D721Med (cell line): ENCODE data around the gene LCE1E.

Source experiments
- DNase-seq: peaks from one replicate; pipeline ENCODE4 v3.0.0; 2011; ENCODE audit warnings: low spot score; ENCODE audit not compliant: insufficient read length
- FAIRE-seq: peaks from 2 replicates; lab custom pipeline; 2011; peaks lifted over from hg19 to GRCh38; lab: Jason Lieb, UNC
- CTCF ChIP-seq: IDR thresholded peaks from 2 replicates; pipeline ENCODE4 v1.5.1; 2012; ENCODE audit warnings: mild to moderate bottlenecking, control low read depth; ENCODE audit not compliant: insufficient read depth; ENCODE audit errors: missing control alignments

Gene LCE1E

DNA sequence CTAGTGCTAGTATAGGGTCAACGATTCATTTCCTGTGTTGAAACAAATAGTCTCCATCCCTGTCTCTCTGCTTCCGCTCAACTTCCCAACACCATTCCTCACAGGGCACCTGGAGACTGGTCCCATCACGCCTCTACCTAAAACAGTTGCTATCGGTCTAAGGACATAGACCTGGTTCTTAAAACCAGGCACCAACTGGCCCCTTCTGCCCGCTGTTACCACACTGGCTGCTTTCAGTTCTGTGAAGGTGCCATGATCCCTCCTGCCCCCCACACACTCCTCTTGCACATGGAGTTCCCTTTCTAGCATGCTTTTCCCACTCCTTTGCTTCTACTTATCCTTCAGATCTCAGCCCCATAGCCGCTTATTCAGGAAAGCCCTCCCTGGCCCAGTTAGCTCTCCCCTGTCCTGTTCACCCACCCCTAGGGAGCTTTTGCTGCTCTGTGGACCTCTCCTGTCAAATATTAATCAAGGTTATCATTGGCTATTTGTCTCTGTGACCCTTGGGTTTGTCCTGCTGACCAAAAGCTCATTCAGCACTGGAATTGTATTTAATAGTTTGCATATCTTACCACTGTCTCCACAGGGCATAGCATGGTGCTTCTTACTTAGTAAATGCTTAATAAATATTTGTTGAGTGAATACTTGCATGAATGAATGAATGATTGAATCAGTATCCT lies 40.2 kb upstream of the LCE1E start:
- no peak for DNase-seq
- FAIRE-seq, result no peak
- TF ChIP-seq CTCF, result no peak

DNA sequence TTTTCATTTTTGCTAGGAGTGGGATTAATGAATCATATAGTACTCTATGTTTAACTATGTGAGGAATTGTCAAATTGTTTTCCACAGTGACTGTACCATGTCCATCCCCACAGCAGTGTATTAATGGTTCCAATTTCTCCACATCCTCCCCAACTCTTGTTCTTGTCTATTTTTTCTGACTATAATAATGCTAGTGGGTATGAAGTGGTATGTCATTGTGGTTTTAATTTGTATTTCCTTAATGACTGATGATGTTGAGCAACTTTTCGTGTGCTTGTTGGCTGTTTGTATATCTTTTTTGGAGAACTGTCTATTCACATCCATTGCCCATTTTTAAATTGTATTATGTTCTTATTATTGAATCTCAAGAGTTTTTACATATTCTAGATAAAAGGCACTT lies 38.2 kb upstream of the LCE1E start:
- no peak for DNase-seq
- FAIRE-seq, result no peak
- TF ChIP-seq CTCF, result no peak

DNA sequence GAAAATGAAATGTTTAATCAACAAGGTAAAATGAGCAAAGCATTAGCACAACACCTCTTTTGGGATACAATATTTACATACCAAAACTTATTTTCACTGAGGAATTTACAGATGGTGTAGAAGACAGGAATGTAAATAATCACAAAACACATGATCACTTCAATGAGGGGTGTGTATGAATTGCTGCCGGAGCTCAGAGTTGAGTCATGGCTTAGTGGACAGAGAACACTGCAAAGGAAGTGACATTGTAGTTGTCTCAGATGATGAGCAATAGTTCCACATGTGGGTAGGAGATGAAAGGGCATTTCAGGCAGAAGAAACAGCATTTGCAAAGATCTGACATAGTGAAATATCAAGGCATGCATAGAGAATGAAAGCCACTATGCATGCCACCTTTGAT lies 33.8 kb upstream of the LCE1E start:
- no peak for TF ChIP-seq CTCF
- no peak for FAIRE-seq
- DNase-seq, result no peak

DNA sequence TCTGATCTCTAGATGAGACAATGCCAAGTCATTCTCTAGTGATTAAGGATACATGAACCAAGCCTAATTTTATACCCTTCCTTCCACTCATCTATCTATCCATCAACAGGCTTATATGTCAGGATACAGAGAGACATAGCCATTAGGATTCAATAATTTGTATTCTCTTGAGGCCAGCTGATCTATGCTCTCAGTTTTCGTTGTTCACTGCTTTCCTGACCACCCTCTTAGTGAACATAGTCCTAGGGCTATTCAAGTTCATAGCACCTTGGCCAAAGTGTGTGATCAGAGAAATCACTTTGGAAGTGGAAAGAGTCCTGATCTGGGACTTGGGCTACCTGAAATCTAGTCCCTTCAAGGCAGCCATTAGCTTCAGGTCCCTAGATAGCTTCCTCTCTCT lies 32.5 kb upstream of the LCE1E start:
- DNase-seq (no peak), FAIRE-seq (no peak)
- no peak for TF ChIP-seq CTCF

DNA sequence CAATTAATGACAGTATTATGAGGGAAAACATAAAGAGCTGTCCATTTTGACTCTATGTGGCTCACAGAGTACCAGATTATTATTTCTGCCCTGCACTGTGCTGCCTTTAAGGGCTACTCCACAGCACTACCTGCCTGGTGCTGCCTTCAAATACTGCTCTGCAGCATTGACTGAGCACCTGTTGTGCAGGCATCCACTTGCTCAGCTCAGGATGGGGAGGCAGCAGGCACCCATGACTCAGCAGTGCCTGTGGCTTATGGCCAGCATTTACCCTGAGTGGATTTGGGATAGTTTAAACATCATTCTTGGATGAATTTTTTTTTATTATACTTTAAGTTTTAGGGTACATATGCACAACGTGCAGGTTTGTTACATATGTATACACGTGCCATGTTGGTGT lies 29.2 kb upstream of the LCE1E start:
- no peak for FAIRE-seq
- no peak for TF ChIP-seq CTCF

GRCh38 chr1:152757747-152758146 lies 28.3 kb upstream of the LCE1E start, which contains the start of gene KPRP:
TSS of gene KPRP (plus strand) at chr1:152758025. CDS start at chr1:152759589, 1,564 bp downstream.
- FAIRE-seq (no peak), DNase-seq (no peak)
- TF ChIP-seq CTCF, result no peak

More for the DNA sequence above, 29.2 kb upstream of the LCE1E start:
- no peak for DNase-seq

DNA sequence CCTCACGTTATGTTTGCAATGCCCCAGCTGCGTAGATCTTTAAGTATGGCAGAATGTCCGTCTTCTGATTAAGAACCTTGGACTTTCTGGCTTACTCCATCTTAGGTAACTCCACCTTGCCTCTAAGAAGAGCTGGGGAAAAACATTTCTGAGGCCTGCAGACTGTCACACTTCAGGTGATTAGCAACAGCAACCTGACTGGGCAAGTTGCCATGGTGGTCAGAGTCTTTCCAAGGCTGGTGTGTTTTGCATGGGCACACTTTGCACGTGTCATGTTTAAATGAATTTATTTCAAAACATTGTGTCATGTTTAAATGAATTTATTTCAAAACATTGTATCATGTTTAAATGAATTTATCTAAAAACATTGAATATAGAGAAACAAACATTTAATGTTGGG lies 27.4 kb upstream of the LCE1E start:
- DNase-seq, result no peak
- FAIRE-seq, result no peak
- no peak for TF ChIP-seq CTCF
